HG02571 (cell line): ENCODE data around the gene DISP1.

Experiments
- ATAC-seq: cut with Tn5 transposase; IDR thresholded peaks from one replicate; pipeline ENCODE4 v1.9.1; 2021; ENCODE audit warnings: mild to moderate bottlenecking, moderate library complexity; ENCODE audit not compliant: unreplicated experiment

The DISP1 gene

GRCh38 chr1:222791006-222791710, 23.7 kb upstream of the DISP1 start:
- no peak for ATAC-seq

- no peak for ATAC-seq
Measured at GRCh38 chr1:222792744-222793143, 22.1 kb upstream of the DISP1 start.

DNA sequence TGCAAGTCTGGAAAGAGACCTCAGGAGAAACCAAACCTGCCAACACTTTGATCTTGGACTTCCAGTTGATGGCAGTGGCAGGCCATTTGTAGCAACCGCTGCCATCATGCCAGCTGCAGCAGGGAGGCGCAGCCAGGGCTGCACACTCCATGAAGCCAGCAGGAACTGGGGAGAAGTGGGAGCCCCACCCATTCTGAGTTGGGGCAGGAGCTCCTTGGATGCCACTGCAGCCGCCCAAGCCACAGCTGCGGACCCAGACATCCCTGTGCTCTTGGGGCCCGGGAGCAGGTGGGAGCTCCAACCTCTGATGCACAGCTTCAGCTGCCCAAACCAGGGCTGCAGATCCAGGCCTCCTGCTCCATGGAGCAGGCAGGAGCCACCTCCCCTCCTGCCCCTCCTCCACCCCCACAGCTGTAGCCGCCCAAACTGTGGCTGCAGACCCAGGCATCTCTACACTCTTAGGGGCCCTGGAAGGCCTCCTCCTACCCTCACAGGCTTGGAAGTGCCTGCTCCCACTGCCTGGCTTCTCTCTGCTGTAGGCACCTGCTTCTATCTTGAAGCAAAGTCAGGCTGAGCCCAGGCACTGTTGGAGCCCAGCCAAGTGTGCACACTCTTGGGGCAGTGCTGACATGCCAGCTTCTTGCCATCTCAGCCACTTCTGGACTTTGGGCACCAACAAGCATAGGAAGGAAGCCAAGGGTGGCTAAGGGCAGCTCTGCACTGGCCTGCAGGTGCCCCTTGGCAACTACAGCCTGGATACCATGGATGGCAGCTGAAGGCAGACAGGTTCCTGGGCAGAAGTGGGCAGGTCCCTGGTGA, 20.0 kb upstream of the DISP1 start:
- ATAC-seq = no peak

DNA sequence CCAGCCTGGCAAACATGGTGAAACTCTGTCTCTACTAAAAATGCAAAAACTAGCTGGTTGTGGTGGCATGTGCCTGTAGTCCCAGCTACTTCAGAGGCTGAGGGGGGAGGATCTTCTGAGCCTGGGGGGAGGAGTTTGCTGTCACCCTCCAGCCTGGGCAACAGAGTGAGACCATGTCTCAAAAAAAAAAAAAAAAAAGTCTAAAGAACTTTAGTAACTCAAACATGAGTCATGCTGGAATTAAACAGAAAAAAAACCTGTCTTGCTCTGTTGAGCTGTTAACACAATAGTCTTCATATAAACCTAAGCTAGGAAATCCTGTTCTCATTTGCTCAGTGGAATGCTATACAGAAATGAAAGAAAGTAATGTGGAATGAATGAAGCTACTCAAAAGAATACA, 16.7 kb upstream of the DISP1 start:
- ATAC-seq = no peak

DNA sequence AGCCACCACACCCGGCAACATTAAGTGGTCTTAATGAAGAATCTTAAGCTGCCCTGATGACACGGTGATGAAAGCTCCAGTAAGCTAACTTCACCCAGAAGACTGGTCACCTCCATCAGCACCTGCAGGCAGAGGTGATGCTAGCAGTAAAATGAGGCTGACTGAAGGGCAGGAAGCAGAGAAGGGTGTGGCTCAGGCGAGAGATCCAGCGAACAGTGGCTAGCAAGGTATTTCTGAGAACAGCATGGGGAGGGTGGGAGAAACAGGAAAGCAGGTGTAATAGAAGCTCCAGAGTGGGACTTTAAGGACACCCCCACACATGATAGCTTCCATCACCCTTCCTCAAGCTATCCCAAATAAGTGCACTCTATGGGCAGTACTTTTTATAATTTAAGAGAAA, 15.9 kb upstream of the DISP1 start:
- no peak for ATAC-seq

- ATAC-seq = no peak
Measured at GRCh38 chr1:222801067-222801466, 13.8 kb upstream of the DISP1 start.

GRCh38 chr1:222811671-222812070, 3.2 kb upstream of the DISP1 start:
- no peak for ATAC-seq

DNA sequence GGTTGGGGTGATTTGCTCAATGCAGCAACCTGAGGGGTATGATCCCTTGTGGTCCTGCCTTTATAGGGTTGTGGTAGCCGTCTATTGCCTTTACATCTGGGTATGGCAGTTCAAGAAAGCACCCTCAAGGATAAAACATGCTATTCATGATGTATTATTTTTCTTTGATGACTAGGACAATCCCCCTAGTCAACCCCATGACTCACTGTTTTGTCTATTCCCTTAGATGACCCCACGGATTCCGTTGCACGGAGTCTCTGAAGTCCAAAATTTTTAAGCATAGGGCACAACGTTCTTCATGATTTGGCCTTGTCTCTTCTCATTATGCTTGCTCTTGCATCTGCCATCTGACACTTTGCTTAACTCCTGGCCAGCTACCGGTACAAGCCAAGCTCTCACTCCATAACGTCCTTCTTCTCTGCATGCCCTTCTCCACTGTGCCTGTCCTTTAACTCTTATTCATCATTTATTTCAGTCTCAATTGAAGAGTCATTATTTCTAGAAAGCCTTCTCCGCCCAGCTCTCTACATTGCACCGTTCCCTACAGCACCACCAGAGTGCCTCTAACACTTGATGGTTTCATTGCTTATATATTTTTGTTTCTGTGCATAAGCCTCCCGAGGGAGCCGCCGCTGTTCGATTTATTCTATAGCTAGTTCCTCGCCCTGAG, 838 bp upstream of the DISP1 start:
- ATAC-seq = no peak

DNA sequence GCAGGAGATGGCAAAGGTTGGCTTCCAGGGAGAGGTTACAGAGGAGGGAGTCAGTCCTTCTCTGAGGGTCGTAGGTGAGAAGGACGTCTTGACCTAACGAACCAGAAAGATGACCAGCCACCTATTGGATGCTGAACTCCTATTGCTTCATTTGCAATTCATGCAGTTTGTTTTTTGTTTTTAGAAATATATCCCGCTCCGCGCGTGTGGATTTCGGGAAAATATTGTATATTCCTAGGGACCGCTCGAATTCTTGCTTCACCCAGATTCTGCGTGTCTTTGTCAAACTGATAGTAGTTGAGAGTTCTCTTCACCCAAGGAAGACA, 564 bp downstream of the DISP1 start:
- no peak for ATAC-seq

GRCh38 chr1:222817529-222817928, 2.7 kb downstream of the DISP1 start:
- no peak for ATAC-seq

- ATAC-seq = no peak
Measured at GRCh38 chr1:222818171-222818570, 3.3 kb downstream of the DISP1 start.

DNA sequence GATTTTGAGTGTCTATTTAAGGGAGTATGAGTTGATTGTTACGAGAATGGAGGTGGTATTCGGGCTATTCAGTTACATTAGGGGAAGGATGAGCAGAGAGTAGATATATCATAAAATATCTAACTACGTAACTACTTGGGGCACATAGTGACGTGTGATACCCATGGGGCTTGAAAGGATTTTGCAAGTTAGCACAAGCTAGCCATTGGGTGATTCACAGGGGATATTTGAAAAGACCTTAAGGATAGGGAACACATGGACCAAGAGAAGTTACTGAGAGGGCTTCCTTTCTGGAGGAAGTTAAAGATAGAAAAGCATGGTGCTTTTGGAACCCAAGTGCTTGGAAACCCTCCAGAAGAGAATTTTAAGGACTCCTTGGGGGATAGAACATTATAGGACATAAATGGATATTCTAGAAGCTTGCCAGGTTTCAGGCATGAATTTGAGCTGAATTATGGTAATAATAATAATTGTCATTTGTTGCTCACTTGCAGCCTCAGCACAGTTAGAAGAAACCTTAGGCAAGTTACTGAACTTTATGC, 5.4 kb downstream of the DISP1 start:
- ATAC-seq = no peak

GRCh38 chr1:222821239-222821638, 6.4 kb downstream of the DISP1 start:
- ATAC-seq = no peak

DNA sequence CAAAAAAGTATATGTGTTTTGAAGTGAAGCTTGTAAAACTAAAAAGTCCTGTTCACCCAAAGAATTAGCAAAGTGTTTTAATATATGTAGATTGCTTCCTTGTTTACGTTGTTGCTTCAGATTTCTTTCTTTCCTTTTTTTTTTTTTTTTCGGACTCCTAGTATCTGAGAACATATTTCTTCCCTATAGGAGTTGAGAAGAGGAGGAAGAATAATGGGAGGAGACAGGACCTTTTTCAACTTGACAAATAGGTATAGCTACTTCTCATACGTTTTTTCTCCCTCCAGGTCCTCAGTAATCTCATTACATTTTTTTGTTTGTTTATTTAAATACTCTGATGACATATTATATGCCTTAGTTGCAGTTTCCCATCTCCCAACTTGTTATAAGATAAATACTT, 8.9 kb downstream of the DISP1 start:
- ATAC-seq = no peak

DNA sequence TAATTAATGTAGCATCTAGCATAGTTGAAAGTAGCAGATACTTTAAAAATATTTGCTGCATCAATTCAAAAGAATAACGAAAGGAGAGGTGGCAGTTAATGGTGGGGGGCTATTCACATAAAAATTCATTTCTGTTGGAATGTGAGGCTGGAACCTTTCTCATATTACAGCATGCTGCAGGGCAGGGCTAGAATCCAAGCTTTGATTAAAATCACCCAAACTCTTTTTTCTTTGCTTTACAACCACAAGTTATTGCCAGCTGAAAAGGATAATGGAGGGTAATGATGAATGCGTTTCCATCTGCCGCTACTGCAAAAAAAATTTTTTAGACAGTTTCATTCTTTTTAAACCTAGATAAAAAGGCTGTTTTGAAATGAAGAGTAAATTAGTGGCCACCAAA, 9.8 kb downstream of the DISP1 start:
- ATAC-seq = no peak

DNA sequence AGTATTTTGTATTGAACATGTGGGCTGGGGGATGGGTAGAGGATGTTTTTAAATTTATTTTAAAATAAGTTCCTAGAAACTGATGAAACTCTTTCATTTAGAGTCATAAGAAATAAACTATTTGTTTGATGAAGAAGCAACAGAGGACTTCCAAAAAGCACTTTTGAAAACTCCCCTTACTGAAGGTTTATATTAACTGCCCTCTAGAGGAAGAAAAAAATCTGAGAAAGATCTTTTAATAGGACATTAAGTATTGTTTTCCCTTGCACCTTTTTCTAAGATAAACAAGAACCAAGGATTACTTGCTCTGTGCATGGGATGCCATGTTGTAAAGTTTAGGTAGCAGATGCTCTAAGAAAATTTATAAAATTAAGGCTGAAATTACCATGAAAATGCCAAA, 14.1 kb downstream of the DISP1 start:
- no peak for ATAC-seq

GRCh38 chr1:222829868-222830267, 15.0 kb downstream of the DISP1 start:
- ATAC-seq = no peak

GRCh38 chr1:222833356-222833876, 18.6 kb downstream of the DISP1 start:
- no peak for ATAC-seq

DNA sequence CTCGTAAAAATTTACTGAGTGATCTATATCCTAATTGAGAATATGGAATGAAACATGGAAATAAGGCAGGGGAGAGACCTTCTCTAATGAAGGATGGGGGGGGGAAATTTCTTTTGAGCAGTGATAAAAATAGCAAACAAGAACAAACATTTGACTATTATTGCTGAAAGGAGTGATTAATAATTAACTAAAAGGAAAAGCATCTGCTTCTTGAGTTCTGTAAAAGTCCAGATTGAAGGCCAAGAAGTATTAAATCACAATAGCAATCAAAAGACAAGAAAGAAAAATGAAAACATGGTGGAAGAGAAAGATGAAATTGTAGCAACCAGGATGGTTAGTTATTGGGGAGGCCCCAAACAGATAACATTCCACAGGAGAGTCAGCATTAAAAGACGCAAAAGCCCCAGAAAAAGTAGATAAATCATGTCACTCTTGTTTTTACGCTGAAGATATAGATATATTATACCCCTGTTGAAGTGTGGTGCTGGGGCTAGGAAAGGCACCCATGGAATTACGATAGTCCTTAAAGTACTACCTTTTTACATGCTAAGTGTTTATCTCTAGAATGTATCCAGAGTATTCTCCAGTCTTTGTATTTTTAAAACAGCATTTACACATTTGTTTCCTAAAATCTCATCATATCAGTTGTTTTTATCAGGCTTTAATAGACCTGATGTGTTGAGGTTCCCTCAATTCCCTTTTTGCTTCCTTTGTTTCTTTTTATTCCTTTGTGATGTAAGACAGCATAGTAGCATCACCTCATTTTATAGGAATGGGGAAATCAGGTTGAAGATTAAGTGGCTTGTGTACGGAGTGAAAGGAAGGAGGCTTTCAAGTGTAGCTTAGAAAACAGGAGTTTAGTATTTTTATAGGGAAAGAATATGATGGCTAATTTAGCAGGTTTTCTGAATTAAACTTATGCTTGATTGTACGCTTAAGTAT, 28.9 kb downstream of the DISP1 start:
- ATAC-seq = no peak

DNA sequence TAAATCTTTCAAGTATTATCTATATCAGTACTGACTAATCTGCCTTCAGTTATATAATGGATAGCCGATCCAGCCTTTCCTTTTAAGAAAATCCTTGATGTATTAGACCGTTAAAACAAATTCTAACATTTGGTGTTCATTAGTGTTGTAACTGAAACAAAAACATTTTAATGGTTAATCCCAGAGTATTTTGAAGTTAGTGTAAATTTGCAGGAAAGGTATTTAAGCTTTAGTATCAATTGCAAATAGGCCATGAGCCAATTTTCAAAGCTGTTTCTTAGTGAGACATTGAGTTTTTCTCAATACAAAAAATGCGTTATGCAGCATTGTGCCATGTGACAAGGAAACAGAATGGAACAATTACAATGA, 29.6 kb downstream of the DISP1 start:
- ATAC-seq = no peak

DNA sequence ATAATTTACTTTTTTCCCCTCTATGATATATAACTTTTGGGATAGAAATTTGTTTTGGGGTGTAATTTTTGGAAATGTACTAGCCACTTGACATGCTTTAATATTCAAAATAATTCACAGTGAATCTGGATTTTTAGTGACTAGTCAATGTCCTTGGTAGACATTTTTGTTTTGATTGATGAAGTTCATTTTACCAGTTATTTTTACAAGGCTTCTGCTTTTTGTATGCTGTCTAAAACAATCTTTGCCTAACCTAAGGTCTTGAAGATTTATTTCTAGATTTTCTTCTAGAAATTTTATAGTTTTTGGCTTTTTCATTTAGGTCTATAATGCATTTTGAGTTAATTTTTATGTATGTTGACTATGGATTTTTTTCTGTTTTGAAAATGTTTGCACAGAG, 30.9 kb downstream of the DISP1 start:
- ATAC-seq = no peak
